GM12878 (cell line): ENCODE results near the gene RAMACL. TPM values are rescaled to one million over a fixed set of nuclear protein-coding genes. Genes with fewer than 3 reads are reported as not detected.

Experiments
- ATAC-seq: fragments of 200-7000 bp; cut with Tn5 transposase; 3 replicates; pipeline ENCODE4 v1.9.1; 2020; ENCODE audit warnings: mild to moderate bottlenecking, moderate library complexity
- BruUV-seq: library from RNA; stranded (reverse); fragments of 400-500 nt; replicated peaks from 2 replicates; lab custom pipeline; 2021; lab: Mats Ljungman, UMichigan
- CTCF ChIA-PET: fragments of 300-600 bp; sonication (Branson Sonifier 250); formaldehyde crosslinking; extraction: SDS; loops from one replicate; lab custom pipeline; 2021; ENCODE audit warnings: inconsistent platforms; lab: Yijun Ruan, JAX
- POLR2A ChIA-PET: fragments of 350-600 bp; formaldehyde crosslinking; extraction: SDS; loops from one replicate; lab custom pipeline; 2021; ENCODE audit warnings: inconsistent platforms; lab: Charles Lee
- RAD21 ChIA-PET: fragments of 300-600 bp; sonication (Branson Sonifier 250); formaldehyde crosslinking; loops from one replicate; lab custom pipeline; 2023; ENCODE audit warnings: antibody characterized with exemption; ENCODE audit not compliant: unreplicated experiment; lab: Charles Lee
- SMC1A ChIA-PET: fragments of 300-600 bp; sonication (Branson Sonifier 250); formaldehyde crosslinking; loops from one replicate; lab custom pipeline; 2023; ENCODE audit not compliant: unreplicated experiment, uncharacterized antibody; lab: Charles Lee
- DNase-seq: peaks from one replicate; pipeline ENCODE4 v3.0.0-alpha.2; 2011; ENCODE audit warnings: low read depth, low spot score
- FAIRE-seq: peaks from 3 replicates; lab custom pipeline; 2011; peaks lifted over from hg19 to GRCh38; lab: Jason Lieb, UNC
- H2AFZ ChIP-seq: 2 replicates; pipeline ENCODE4 v1.6.0; 2011; ENCODE audit warnings: low read depth, low read length, control low read depth; ENCODE audit not compliant: control insufficient read depth
- H3K27ac ChIP-seq: 2 replicates; pipeline ENCODE4 v1.5.1; 2011; ENCODE audit warnings: control low read depth; ENCODE audit not compliant: control insufficient read depth, insufficient read depth
- H3K27me3 ChIP-seq, 2 experiments: replicated peaks in 1 of 2; 2 replicates each; pipeline versions ENCODE4 v1.6.0 to v1.6.1; 2011; ENCODE audit warnings: low read length in 1 of 2; ENCODE audit not compliant: control insufficient read depth in 2 of 2, insufficient read depth in 2 of 2
- H3K36me3 ChIP-seq, 2 experiments: 2 replicates each; pipeline ENCODE4 v1.5.1; 2011; ENCODE audit warnings: low read length in 1 of 2; ENCODE audit not compliant: control insufficient read depth in 2 of 2, insufficient read depth in 2 of 2
- H3K4me1 ChIP-seq: 2 replicates; pipeline ENCODE4 v1.6.1; 2011; ENCODE audit warnings: mild to moderate bottlenecking, low read length, moderate library complexity, mixed read lengths; ENCODE audit not compliant: control insufficient read depth, insufficient read depth
- H3K4me2 ChIP-seq: 2 replicates; pipeline ENCODE4 v1.6.0; 2011; ENCODE audit warnings: control low read depth; ENCODE audit not compliant: control insufficient read depth, insufficient read depth
- H3K4me3 ChIP-seq: fragments of 200-600 bp; sonication (generic); 2 replicates; pipeline ENCODE4 v1.5.1; 2016
- H3K79me2 ChIP-seq: 2 replicates; pipeline ENCODE4 v1.6.0; 2011; ENCODE audit warnings: low read length; ENCODE audit not compliant: control insufficient read depth, insufficient read depth
- H3K9ac ChIP-seq: 2 replicates; pipeline ENCODE4 v1.8.0; 2011; ENCODE audit warnings: low read length, control low read depth, mixed read lengths; ENCODE audit not compliant: control insufficient read depth, insufficient read depth
- H3K9me3 ChIP-seq: replicated peaks from 3 replicates; pipeline ENCODE4 v1.5.1; 2011; ENCODE audit warnings: mild to moderate bottlenecking, low read length; ENCODE audit not compliant: control insufficient read depth, insufficient read depth
- H4K20me1 ChIP-seq: 2 replicates; pipeline ENCODE4 v1.6.0; 2011; ENCODE audit not compliant: control insufficient read depth, insufficient read depth
- BMI1 ChIP-seq: fragments of 450-650 bp; IDR thresholded peaks from 2 replicates; pipeline ENCODE4 v1.6.1; 2016; ENCODE audit warnings: mild to moderate bottlenecking, moderate library complexity, borderline replicate concordance
- CBFB ChIP-seq: IDR thresholded peaks from 2 replicates; pipeline ENCODE4 v1.6.1; 2016; ENCODE audit warnings: antibody characterized with exemption, low read depth
- NR2C2 ChIP-seq: IDR thresholded peaks from 2 replicates; pipeline ENCODE4 v1.6.1; 2011; ENCODE audit warnings: borderline replicate concordance, low read depth; ENCODE audit not compliant: control insufficient read depth, insufficient read length
- POLR2AphosphoS5 ChIP-seq: IDR thresholded peaks from 2 replicates; pipeline ENCODE4 v1.6.1; 2011; ENCODE audit warnings: mild to moderate bottlenecking, low read length, inconsistent platforms
- SIN3A ChIP-seq: IDR thresholded peaks from 2 replicates; pipeline ENCODE4 v1.6.1; 2012; ENCODE audit warnings: low read depth, low read length, improper control_type of control experiment
- STAT3 ChIP-seq: IDR thresholded peaks from 2 replicates; pipeline ENCODE4 v1.6.1; 2011; ENCODE audit warnings: low read depth, low read length, improper control_type of control experiment
- TBL1XR1 ChIP-seq: IDR thresholded peaks from 2 replicates; pipeline ENCODE4 v1.6.1; 2012; ENCODE audit warnings: low read depth, low read length, improper control_type of control experiment
- TCF12 ChIP-seq: IDR thresholded peaks from 2 replicates; pipeline ENCODE4 v1.6.1; 2011; ENCODE audit warnings: low read depth, mild to moderate bottlenecking, low read length
- TCF7 ChIP-seq: IDR thresholded peaks from 2 replicates; pipeline ENCODE4 v1.6.1; 2014; ENCODE audit warnings: antibody characterized with exemption, borderline replicate concordance
- ZNF207 ChIP-seq: fragments of 450-650 bp; IDR thresholded peaks from 2 replicates; pipeline ENCODE4 v1.6.1; 2014; ENCODE audit warnings: antibody characterized with exemption, mild to moderate bottlenecking, borderline replicate concordance
- ZNF274 ChIP-seq: IDR thresholded peaks from one replicate; pipeline ENCODE4 v1.8.0; 2011; ENCODE audit not compliant: insufficient read length, insufficient read depth
- WGBS: methylation state at CpG from one replicate; pipeline ENCODE4 v1.1.6; 2016; ENCODE audit warnings: low lambda C conversion rate; ENCODE audit not compliant: insufficient replicate concordance, insufficient coverage; ENCODE audit errors: missing lambda C conversion rate; 5-methylcytosine and 5-hydroxymethylcytosine counted together
- in situ Hi-C: fragments of 300-500 bp; cut with MboI; formaldehyde crosslinking; loops from 9 replicates; pipeline ENCODE4 v1.14.3; 2018; ENCODE audit warnings: mixed read lengths
- intact Hi-C: fragments of 100-400 bp; cut with micrococcal nuclease; formaldehyde crosslinking; loops from one replicate; pipeline ENCODE4 v1.14.2; 2022; ENCODE audit not compliant: unreplicated experiment
- polyA plus RNA-seq, 11 experiments: library from polyadenylated mRNA; depleted of rRNA in 4 of 11; unstranded in 6 of 11; stranded (reverse) in 5 of 11; fragments of >200 nt; fragmentation: Nextera tagmentation in 4 of 11; fragmentation: Illumina TruSeq in 1 of 11; extraction: Ambion mirVana in 4 of 11; extraction: Trizol in 1 of 11; gene quantifications; 1 replicate in 1 of 11; 2 replicates in 10 of 11; pipeline versions ENCODE4 v1.2.1 to v1.2.3, GENCODE V29; 2011 to 2016; ENCODE audit warnings: inconsistent platforms in 2 of 11, missing spikeins in 2 of 11, low read depth in 1 of 11
- total RNA-seq, 4 experiments: library from RNA; depleted of rRNA in 3 of 4; stranded (reverse); fragments of >200 nt in 3 of 4; fragmentation: Illumina TruSeq in 1 of 4; extraction: Trizol in 1 of 4; gene quantifications; 2 replicates each; pipeline versions ENCODE4 v1.2.1 to v1.2.3, GENCODE V29; 2013 to 2021
- TF ChIP-seq, protein P1 (sequence below): IDR thresholded peaks from 2 replicates; pipeline ENCODE4 v1.6.1; 2011; ENCODE audit warnings: borderline replicate concordance, low read depth, mild to moderate bottlenecking, moderate library complexity, low read length; ENCODE audit not compliant: insufficient read depth, poor library complexity, severe bottlenecking
- TF ChIP-seq, protein P2 (sequence below): fragments of 450-650 bp; IDR thresholded peaks from 2 replicates; pipeline ENCODE4 v1.6.1; 2016; ENCODE audit warnings: mild to moderate bottlenecking
- TF ChIP-seq, protein P3 (sequence below): IDR thresholded peaks from 2 replicates; pipeline ENCODE4 v1.6.1; 2012; ENCODE audit warnings: improper control_type of control experiment, low read depth, low read length; ENCODE audit not compliant: insufficient replicate concordance

RAMACL gene
- total and polyA plus RNA-seq, 10 of the 15 experiments (the other 5 are each of a cell fraction or from before 2014, with no cell fraction given), result 0.09 to 1.3 (median 0.31) TPM; not detected in 1

DNA sequence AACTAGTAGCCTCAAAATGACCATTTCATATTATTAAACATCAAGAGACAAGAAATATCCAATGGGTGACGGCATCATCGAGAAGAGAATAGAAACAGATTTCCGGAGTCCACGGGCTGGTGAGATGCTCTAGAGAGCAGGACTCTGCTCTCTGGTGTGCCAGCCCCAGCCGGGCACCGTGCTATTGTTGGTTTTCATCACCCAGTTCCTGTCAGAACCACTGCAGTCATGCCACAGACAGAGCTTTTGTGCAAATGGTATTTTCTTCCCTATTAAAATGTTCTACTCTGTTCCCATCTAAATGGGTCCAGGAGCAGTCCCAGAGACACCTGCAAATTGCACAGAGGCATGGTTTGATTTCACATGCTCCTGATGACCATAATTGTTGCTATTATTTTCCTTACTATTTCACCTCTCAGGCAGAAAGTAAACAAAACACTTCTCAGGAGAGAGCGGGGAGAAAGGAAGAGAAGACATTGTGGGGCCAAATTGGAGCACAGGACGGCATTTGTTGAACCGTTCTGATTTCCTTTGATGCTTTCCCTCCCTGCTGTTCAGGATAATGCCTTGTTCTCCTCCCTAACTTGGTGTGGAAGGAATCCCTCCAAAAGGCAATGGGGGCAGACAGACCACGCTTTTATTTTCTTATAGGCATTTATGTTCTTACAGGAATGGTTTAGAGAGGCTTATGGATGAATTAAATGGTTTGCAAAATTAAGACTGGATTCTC lies 11.4 kb upstream of the RAMACL start (continued):
- no peak for TF ChIP-seq CBFB
- TF ChIP-seq TCF7, result no peak
- no peak for TF ChIP-seq STAT3

DNA sequence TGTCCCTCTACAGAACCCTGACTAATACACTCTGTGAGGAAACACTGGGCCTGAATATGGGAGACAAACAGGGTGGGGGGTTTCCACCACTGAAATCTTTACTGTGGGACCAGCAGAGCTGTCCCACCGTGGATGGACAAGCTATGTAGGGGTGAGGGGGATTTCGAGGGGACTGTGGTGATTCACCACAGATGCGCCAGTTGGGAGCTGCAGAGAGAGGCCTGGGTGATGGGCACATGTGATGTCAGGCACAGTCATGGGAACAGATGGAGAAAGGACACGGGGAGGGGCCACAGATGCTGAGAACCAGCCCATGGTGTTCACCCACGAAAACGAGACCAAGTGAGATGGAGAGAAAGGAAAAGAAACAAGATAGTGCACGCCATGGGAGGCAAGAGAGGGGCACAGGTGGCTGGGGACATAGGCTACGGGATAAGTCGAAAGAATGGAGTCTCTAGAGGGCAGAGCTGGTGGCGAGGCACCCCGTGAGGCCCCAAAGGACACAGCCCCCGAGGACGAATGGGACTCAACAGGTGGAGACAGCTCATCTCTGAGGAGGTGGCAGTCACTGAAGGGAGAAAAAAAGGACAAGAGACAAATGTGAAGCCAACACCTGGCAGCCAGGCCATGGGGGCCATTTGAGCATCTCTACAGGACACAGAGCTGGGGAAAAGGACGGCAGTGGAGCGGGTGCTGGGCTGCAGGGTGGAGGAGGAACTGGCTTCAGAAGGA lies 10.5 kb upstream of the RAMACL start:
- Histone ChIP-seq H3K36me3 (no peaks in the 10 kb centered on the region), H2AFZ (no peak overlapping the region), H3K79me2 (no peaks in the 10 kb centered on the region), H3K4me3 (no peak overlapping the region), H3K4me1 (no peaks in the 10 kb centered on the region), H3K4me2 (no peak overlapping the region), H3K9me3 (no peaks in the 10 kb centered on the region; the same call in 2 of the 3 replicates), H3K9ac (no peak overlapping the region), H3K27ac (no peak overlapping the region), H3K27me3 (no peaks in the 10 kb centered on the region), H4K20me1 (no peaks in the 10 kb centered on the region)
- ChIA-PET SMC1A (no interaction called here), RAD21 (no interaction called here), CTCF (no interaction called here), POLR2A (no interaction called here)
- in situ Hi-C loops (no loop called here), intact Hi-C loops (no loop called here)
- WGBS, result 27% methylated on average over 15 of the region's 15 CpGs
- DNase-seq (no peak), FAIRE-seq (no peak), ATAC-seq (no peak)
- BruUV-seq, result no TSS peak
- no peak for TF ChIP-seq POLR2AphosphoS5
- no peak for TF ChIP-seq ZNF274
- TF ChIP-seq TCF12, result no peak
- TF ChIP-seq ZNF207, result no peak
- no peak for TF ChIP-seq BMI1
- TF ChIP-seq, protein P1, sequence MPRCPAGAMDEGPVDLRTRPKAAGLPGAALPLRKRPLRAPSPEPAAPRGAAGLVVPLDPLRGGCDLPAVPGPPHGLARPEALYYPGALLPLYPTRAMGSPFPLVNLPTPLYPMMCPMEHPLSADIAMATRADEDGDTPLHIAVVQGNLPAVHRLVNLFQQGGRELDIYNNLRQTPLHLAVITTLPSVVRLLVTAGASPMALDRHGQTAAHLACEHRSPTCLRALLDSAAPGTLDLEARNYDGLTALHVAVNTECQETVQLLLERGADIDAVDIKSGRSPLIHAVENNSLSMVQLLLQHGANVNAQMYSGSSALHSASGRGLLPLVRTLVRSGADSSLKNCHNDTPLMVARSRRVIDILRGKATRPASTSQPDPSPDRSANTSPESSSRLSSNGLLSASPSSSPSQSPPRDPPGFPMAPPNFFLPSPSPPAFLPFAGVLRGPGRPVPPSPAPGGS, result no peak
- TF ChIP-seq SIN3A, result no peak
- TF ChIP-seq, protein P2, sequence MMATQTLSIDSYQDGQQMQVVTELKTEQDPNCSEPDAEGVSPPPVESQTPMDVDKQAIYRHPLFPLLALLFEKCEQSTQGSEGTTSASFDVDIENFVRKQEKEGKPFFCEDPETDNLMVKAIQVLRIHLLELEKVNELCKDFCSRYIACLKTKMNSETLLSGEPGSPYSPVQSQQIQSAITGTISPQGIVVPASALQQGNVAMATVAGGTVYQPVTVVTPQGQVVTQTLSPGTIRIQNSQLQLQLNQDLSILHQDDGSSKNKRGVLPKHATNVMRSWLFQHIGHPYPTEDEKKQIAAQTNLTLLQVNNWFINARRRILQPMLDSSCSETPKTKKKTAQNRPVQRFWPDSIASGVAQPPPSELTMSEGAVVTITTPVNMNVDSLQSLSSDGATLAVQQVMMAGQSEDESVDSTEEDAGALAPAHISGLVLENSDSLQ, result no peak
- TF ChIP-seq TBL1XR1, result no peak
- TF ChIP-seq, protein P3, sequence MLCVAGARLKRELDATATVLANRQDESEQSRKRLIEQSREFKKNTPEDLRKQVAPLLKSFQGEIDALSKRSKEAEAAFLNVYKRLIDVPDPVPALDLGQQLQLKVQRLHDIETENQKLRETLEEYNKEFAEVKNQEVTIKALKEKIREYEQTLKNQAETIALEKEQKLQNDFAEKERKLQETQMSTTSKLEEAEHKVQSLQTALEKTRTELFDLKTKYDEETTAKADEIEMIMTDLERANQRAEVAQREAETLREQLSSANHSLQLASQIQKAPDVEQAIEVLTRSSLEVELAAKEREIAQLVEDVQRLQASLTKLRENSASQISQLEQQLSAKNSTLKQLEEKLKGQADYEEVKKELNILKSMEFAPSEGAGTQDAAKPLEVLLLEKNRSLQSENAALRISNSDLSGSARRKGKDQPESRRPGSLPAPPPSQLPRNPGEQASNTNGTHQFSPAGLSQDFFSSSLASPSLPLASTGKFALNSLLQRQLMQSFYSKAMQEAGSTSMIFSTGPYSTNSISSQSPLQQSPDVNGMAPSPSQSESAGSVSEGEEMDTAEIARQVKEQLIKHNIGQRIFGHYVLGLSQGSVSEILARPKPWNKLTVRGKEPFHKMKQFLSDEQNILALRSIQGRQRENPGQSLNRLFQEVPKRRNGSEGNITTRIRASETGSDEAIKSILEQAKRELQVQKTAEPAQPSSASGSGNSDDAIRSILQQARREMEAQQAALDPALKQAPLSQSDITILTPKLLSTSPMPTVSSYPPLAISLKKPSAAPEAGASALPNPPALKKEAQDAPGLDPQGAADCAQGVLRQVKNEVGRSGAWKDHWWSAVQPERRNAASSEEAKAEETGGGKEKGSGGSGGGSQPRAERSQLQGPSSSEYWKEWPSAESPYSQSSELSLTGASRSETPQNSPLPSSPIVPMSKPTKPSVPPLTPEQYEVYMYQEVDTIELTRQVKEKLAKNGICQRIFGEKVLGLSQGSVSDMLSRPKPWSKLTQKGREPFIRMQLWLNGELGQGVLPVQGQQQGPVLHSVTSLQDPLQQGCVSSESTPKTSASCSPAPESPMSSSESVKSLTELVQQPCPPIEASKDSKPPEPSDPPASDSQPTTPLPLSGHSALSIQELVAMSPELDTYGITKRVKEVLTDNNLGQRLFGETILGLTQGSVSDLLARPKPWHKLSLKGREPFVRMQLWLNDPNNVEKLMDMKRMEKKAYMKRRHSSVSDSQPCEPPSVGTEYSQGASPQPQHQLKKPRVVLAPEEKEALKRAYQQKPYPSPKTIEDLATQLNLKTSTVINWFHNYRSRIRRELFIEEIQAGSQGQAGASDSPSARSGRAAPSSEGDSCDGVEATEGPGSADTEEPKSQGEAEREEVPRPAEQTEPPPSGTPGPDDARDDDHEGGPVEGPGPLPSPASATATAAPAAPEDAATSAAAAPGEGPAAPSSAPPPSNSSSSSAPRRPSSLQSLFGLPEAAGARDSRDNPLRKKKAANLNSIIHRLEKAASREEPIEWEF, result no peak
- TF ChIP-seq NR2C2, result no peak
